ENCODE results near the gene MKS1.

GRCh38 chr17:58166682-58167081, 52.4 kb downstream of the MKS1 start, which contains the start of gene OR4D2:
- TF ChIP-seq CTCF (IDR thresholded peaks at IDR 0.05; ENCODE audit: poor library complexity, severe bottlenecking) (no peak), EZH2 (IDR thresholded peaks at IDR 0.05; ENCODE audit: borderline replicate concordance, insufficient read depth, low read length, poor library complexity, severe bottlenecking) (no peak), POLR2AphosphoS5 (IDR thresholded peaks at IDR 0.05) (no peak), MXI1 (conservative IDR thresholded peaks at IDR 0.05; ENCODE audit: poor library complexity, severe bottlenecking) (no peak), EP300 (conservative IDR thresholded peaks at IDR 0.05; ENCODE audit: poor library complexity, severe bottlenecking) (no peak)
